Vein endothelial cell (primary cell): ENCODE measurements around the gene SHISAL2A. TPM values are rescaled to one million over a fixed set of nuclear protein-coding genes. Genes with fewer than 3 reads are reported as not detected.

Source experiments
- total RNA-seq: library from RNA; depleted of rRNA; stranded (reverse); fragments of >200 nt; gene quantifications from 2 replicates; pipeline ENCODE4 v1.2.3, GENCODE V29; 2012

The SHISAL2A gene
- total RNA-seq, result not detected in 2 replicates

GRCh38 chr1:52632732-52633290 is at the start of gene SHISAL2A:
SHISAL2A (plus strand) TSS chr1:52633168; CDS start chr1:52633494, 326 bp downstream.

GRCh38 chr1:52601991-52602855 is 30.7 kb upstream of the SHISAL2A start, which contains the start of gene GPX7:
GPX7 (plus strand) TSS chr1:52602371; CDS start chr1:52602410, 39 bp downstream.

GRCh38 chr1:52697795-52698674 is 65.1 kb downstream of the SHISAL2A start, which contains the start of gene COA7:
COA7 (minus strand) TSS chr1:52698347; CDS start chr1:52698326, 21 bp downstream.

Other genes starting within 250 kb of the SHISAL2A start
- 5.9 and 11.5 TPM in 2 replicates for gene ORC1, start 228.7 kb upstream of the SHISAL2A start, total RNA-seq
- 12.4 and 13.4 TPM in 2 replicates for gene PRPF38A, start 228.6 kb upstream of the SHISAL2A start, total RNA-seq
- gene TUT4, start 80.1 kb upstream of the SHISAL2A start, total RNA-seq, result 22.5 and 30.3 TPM in 2 replicates
- 20.8 and 28.7 TPM in 2 replicates for gene GPX7, start 30.8 kb upstream of the SHISAL2A start, total RNA-seq
- 15.7 and 17.9 TPM in 2 replicates for gene COA7, start 65.2 kb downstream of the SHISAL2A start, total RNA-seq
- gene ZYG11B, start 93.3 kb downstream of the SHISAL2A start, total RNA-seq, result 42.1 and 51.8 TPM in 2 replicates
- gene ZYG11A, start 209.6 kb downstream of the SHISAL2A start, total RNA-seq, result 1.4 and 2.3 TPM in 2 replicates